IPS-20b (cell line): ENCODE measurements around the gene ODAD3.
"Not testable (repeated sequence)": the region's sequence is repeated elsewhere in the genome, so short reads cannot be mapped to it uniquely, and the experiment has no call there.

Experiments used
- H3K27ac ChIP-seq: one replicate; pipeline ENCODE4 v1.5.1; 2013; ENCODE audit warnings: low read length
- H3K27me3 ChIP-seq: 2 replicates; pipeline ENCODE4 v1.6.1; 2013; ENCODE audit warnings: mild to moderate bottlenecking, low read length, inconsistent platforms; ENCODE audit not compliant: insufficient read depth
- H3K36me3 ChIP-seq: 2 replicates; pipeline ENCODE4 v1.6.1; 2013; ENCODE audit warnings: low read depth, mild to moderate bottlenecking, inconsistent platforms, low read length, moderate library complexity; ENCODE audit not compliant: insufficient read depth
- H3K4me1 ChIP-seq: 2 replicates; pipeline ENCODE4 v1.6.1; 2013; ENCODE audit warnings: mild to moderate bottlenecking, control low read depth, inconsistent platforms, low read length, moderate library complexity; ENCODE audit not compliant: insufficient read depth
- H3K4me3 ChIP-seq: 2 replicates; pipeline ENCODE4 v1.5.1; 2013; ENCODE audit warnings: mild to moderate bottlenecking, low read length, inconsistent platforms
- H3K9ac ChIP-seq: 2 replicates; pipeline ENCODE4 v1.6.1; 2013; ENCODE audit warnings: low read depth, mild to moderate bottlenecking, inconsistent platforms, low read length, moderate library complexity
- H3K9me3 ChIP-seq: 2 replicates; pipeline ENCODE4 v1.6.1; 2013; ENCODE audit warnings: mild to moderate bottlenecking, low read depth, low read length, inconsistent platforms; ENCODE audit not compliant: insufficient read depth

Gene ODAD3

DNA sequence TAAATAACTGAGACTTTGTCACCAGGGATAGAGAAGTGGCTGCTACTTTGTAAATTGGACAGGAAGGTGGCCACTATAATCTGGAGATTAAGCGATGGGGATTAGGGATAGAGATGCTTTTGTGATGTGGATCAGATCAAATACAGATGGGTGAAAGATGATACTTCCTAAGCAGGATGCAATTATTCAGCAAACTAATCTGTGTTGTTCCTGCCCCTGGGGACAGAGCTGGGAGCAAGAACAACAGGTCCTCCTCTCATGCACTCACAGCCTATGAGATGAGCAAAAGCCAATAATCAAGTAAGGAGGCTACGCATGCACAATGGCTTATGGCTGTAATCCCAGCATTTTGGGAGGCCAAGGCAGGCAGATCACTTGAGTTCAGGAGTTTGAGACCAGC is 20.4 kb downstream of the ODAD3 start:
- Histone ChIP-seq H3K27me3 (peaks cover 18% of the 10 kb centered on the region), H3K27ac (no peak overlapping the region), H3K36me3 (peaks cover 5% of the 10 kb centered on the region), H3K9me3 (no peaks in the 10 kb centered on the region), H3K9ac (no peak overlapping the region), H3K4me3 (no peak overlapping the region), H3K4me1 (no peaks in the 10 kb centered on the region)

- Histone ChIP-seq H3K9me3 (no peaks in the 10 kb centered on the region), H3K27ac (no peak overlapping the region), H3K4me1 (no peaks in the 10 kb centered on the region), H3K27me3 (0 out of 2 replicates have a peak, but pooled peaks cover 5% of the 10 kb centered on the region), H3K9ac (no peak overlapping the region), H3K4me3 (no peak overlapping the region), H3K36me3 (peaks cover 7% of the 10 kb centered on the region)
These were observed 24.2 kb downstream of the ODAD3 start for GRCh38 chr19:11410682-11411081.

DNA sequence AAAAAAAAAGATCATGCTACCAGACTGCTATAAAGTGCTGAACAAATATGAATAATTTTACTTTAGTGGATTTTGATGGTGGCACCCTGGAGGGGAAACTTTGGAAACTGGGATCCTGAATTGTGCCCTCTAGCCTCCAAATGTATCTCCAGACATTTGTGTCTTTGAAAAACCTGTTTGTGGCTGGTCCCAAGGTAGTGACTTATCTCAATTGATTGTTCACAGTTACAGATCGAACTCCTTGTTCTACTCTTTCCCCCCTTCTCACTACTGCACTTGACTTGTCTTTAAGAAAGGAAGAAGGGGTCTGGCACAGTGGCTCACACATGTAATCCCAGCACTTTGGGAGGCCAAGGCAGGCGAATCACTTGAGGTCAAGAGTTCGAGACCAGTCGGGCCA is 26.3 kb downstream of the ODAD3 start:
- H3K9me3 ChIP-seq, result no peaks in the 10 kb centered on the region
- no peak overlapping the region for H3K9ac ChIP-seq
- H3K27ac ChIP-seq, result no peak overlapping the region
- H3K36me3 ChIP-seq, result peaks cover 15% of the 10 kb centered on the region; the same call in 1 of the 2 replicates
- no peak overlapping the region for H3K4me3 ChIP-seq
- H3K27me3 ChIP-seq, result 0 out of 2 replicates have a peak, but pooled peaks cover 5% of the 10 kb centered on the region
- H3K4me1 ChIP-seq, result no peaks in the 10 kb centered on the region

GRCh38 chr19:11406703-11407236 is 28.2 kb downstream of the ODAD3 start:
- not testable (repeated sequence) for H3K9ac ChIP-seq, H3K4me1 ChIP-seq, H3K27ac ChIP-seq, H3K9me3 ChIP-seq, H3K27me3 ChIP-seq
- Histone ChIP-seq H3K4me3 (peak overlapping the region; percentile 56; the same call in 1 of the 2 replicates), H3K36me3 (peaks cover 21% of the 10 kb centered on the region; the same call in 1 of the 2 replicates)

DNA sequence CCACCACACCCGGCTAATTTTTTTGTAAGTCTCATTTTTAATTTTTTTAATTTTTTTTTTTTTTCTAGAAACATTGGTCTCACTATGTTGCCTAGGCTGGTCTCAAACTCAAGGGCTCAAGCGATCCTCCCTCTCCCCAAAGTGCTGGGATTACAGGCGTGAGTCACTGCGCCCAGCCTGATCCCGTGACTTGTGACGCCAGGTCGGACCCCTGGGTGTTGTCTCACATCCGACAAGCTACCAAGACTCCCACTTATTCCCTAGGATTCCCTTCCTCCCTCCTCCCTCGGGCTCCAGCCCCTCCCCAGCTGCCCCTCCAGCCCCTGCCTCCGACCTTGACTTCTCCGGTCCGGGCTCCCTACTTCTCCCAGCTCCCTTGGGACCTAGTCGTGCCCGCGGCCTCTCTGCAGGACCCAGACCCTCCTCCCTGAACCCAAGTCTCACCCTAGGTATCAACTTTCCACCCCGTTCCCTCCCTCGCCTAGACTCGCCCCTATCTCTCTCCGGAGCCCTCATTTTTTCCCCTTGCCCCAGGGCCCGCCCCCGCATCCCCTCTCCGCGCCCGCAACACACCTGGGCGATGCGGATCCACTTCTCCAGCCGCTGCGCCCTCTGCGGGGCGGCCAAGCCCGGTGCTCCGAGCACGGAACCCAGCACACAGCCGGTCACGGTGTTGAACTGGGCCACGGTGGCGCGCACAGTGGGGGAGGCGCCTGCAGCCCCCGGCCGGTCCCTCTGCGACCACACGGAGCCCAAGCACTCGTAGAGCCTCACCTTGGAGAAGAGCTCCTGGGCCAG is 28.9 kb downstream of the ODAD3 start:
- peak overlapping the region; percentile 56; the same call in 1 of the 2 replicates for H3K4me3 ChIP-seq
- H3K9me3 ChIP-seq, result no peaks in the 10 kb centered on the region
- H3K27ac ChIP-seq, result no peak overlapping the region
- H3K9ac ChIP-seq, result peak overlapping the region; percentile 27; the same call in 1 of the 2 replicates
- peaks cover 17% of the 10 kb centered on the region; the same call in 1 of the 2 replicates for H3K36me3 ChIP-seq
- 0 out of 2 replicates have a peak, but pooled peaks cover 5% of the 10 kb centered on the region for H3K27me3 ChIP-seq
- H3K4me1 ChIP-seq, result no peaks in the 10 kb centered on the region

DNA sequence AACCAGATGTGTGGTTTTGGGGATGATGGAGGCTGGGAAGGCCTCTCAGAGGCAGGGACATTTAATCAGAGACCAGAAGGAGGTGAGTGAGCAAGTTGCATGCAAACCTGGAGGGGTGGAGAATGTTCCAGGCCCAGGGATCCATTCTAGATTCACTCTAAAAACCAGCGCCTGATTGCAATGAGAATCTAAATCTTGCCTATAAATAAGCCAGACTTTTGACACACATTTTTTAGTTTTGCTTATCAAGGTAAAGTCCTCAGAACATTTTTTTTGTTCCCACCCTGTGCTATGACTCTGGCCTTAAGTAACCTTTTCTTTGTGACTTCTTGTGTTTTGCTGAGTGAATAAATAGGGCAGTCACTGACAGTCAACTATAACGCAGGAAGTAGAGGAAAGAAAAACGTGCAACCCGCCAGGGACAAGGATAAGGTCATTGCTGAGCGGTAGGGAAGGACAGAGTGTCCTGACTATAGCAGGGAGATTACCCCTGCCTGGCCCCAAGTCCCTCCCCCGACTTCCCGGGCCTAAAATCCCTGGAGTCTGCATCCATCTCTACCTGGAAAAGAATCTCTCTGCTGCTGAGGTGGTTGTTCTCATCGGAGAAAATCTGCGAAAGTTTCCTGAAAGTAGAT is 30.2 kb downstream of the ODAD3 start:
- Histone ChIP-seq H3K27ac (no peak overlapping the region), H3K4me3 (no peak overlapping the region), H3K9ac (no peak overlapping the region), H3K27me3 (0 out of 2 replicates have a peak, but pooled peaks cover 5% of the 10 kb centered on the region), H3K9me3 (no peaks in the 10 kb centered on the region), H3K36me3 (peaks cover 17% of the 10 kb centered on the region; the same call in 1 of the 2 replicates), H3K4me1 (no peaks in the 10 kb centered on the region)

DNA sequence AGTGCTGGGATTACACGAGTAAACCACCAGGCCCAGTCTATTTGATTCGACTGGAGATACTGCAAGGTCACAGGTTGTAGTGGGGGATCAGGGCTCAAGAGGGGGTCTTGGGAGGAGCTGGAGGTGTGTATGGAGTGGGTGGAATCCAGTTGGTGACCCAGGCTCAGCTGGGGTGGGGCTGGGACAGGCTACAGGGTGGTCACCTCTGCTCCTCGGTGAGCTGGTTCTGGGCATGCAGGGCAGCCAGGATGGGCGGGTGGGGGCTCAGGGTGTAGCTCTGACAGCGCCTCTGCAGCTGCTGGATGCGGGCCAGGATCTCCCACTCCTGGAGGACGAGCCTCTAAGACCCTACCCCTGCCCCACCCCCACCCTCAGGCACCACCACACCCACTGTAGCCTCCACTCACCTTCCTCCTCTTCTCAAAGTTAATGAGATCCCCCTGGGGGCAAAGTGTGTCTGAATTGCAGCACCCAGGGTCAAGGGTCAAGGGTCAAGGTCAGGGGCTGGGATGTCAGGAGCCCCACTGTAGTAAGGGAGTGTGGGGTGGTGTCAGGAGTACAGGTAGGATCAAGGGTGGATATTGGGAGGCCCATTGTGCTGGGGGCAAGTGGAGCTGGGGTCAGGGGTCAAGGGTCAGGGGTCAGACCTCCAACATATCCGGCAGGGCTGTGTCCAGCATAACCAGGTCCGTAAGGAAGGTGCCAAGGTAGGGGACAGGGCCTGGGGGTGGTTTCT is 32.9 kb downstream of the ODAD3 start:
- peaks cover 18% of the 10 kb centered on the region; the same call in 1 of the 2 replicates for H3K36me3 ChIP-seq

DNA sequence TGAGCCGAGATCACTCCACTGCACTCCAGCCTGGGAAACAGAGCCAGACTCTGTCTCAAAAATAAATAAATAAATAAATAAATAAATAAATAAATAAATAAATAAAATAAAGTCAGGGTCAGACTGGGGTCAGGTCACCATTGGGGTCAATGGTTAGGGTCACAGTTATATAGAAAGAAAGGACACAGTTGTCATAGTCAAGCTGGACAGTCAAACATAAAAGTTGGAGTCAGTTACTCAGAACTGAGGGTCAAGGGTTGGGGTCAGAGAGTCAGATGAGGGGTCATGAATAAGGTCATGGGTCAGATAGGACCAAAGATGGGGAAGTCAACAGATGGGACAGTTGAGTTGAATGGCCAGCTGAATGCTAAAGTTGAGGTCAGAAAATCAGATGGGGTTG is 34.1 kb downstream of the ODAD3 start:
- no peak overlapping the region for H3K27ac ChIP-seq
- peaks cover 18% of the 10 kb centered on the region; the same call in 1 of the 2 replicates for H3K36me3 ChIP-seq
- no peaks in the 10 kb centered on the region for H3K27me3 ChIP-seq
- H3K9ac ChIP-seq, result no peak overlapping the region
- H3K9me3 ChIP-seq, result no peaks in the 10 kb centered on the region
- H3K4me1 ChIP-seq, result no peaks in the 10 kb centered on the region
- H3K4me3 ChIP-seq, result no peak overlapping the region

More for the DNA sequence above, 32.9 kb downstream of the ODAD3 start:
- Histone ChIP-seq H3K9ac (no peak overlapping the region), H3K27ac (no peak overlapping the region), H3K27me3 (0 out of 2 replicates have a peak, but pooled peaks cover 5% of the 10 kb centered on the region), H3K4me3 (no peak overlapping the region), H3K9me3 (no peaks in the 10 kb centered on the region), H3K4me1 (no peaks in the 10 kb centered on the region)

DNA sequence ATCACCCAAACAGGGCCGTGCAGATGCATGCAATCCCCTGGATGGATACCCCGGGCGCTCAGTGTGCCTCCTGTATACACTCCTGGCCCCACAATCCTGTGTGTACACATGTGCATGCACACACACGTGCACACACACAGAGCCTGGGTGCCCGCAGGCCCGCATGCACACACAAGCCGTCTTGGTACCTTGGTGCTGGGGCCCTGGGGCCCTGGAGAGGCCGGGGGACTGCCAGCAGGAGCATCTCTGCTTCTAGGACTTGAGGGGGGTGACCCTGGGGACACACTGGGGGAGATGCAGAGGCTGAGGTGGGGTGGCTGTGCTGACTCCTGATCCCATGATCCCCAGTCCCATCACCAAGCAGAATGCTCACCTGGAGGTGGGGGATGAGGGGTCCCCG is 35.3 kb downstream of the ODAD3 start:
- no peak overlapping the region for H3K9ac ChIP-seq
- H3K36me3 ChIP-seq, result peaks cover 15% of the 10 kb centered on the region; the same call in 1 of the 2 replicates
- H3K27me3 ChIP-seq, result no peaks in the 10 kb centered on the region
- no peak overlapping the region for H3K27ac ChIP-seq
- no peak overlapping the region for H3K4me3 ChIP-seq
- H3K4me1 ChIP-seq, result no peaks in the 10 kb centered on the region
- H3K9me3 ChIP-seq, result no peaks in the 10 kb centered on the region

DNA sequence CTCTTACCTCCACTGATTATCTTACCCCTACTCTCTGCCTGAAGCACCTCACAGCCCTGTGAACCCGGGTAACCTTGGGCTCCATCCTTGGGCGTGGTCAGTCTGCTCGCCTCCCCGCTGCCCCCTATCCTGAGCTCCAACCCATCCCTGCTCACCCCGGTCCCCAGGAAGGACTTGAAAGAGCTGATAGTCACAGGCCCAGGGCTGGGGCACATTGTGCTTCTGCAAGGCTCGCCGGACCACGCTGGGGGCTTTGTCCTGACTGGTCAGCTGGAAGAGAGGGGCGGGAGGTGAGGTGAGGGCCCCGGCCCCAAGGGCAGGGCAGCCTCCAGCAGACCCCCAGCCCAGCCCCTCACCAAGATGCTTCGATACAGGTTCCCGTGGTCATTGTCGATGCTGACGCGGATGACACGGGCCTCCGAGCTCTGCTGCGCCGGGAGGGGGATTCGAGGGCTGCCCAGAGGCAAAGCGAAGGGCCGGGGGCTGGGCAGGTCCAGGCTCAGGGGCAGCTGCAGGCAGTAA is 37.8 kb downstream of the ODAD3 start:
- no peaks in the 10 kb centered on the region for H3K4me1 ChIP-seq
- H3K36me3 ChIP-seq, result peaks cover 7% of the 10 kb centered on the region; the same call in 1 of the 2 replicates
- no peak overlapping the region for H3K4me3 ChIP-seq
- no peaks in the 10 kb centered on the region for H3K27me3 ChIP-seq
- no peak overlapping the region for H3K9ac ChIP-seq
- H3K9me3 ChIP-seq, result no peaks in the 10 kb centered on the region
- no peak overlapping the region for H3K27ac ChIP-seq
